GM19324 (cell line): ENCODE measurements around the gene EFCAB6.

Source experiments
- ATAC-seq: cut with Tn5 transposase; IDR thresholded peaks from one replicate; pipeline ENCODE4 v1.9.1; 2021; ENCODE audit warnings: mild to moderate bottlenecking, moderate library complexity; ENCODE audit not compliant: unreplicated experiment, low FRiP score

Gene EFCAB6

DNA sequence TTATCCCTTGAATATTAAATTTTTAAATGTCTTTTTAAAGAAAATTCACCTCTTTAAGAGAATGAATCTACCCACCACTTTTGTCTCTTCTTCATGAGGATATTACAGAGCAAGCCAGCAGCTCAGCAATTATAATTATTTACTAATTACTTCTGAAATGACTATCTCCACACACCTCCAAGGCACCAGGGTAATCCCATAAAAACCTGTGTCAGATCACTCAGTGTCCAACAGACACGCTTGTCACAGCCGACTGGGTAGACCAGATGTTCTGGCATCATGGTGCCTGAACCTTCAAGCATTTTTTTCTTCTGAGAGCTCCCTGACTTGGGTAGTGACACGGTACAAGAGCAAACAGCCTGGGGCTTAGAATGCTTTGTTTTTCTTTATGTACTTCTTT lies 61.4 kb downstream of the EFCAB6 start:
- no peak for ATAC-seq

DNA sequence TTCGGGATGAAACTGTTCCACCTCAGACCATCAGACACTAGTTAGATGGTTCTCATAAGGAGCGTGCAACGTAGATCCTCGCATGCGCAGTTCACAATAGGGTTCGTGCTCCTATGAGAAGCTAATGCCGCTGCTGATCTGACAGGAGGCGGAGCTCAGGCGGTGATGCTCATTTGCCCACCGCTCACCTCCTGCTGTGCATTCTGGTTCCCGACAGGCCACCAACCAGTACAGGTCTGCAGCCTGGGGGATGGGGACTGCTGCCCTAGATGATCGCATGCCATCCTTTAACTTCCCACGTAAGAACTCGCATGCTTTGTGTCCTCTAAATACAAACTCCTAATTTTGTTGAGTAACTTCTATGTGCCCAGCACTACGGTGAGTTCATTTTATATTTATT lies 62.6 kb downstream of the EFCAB6 start:
- no peak for ATAC-seq

DNA sequence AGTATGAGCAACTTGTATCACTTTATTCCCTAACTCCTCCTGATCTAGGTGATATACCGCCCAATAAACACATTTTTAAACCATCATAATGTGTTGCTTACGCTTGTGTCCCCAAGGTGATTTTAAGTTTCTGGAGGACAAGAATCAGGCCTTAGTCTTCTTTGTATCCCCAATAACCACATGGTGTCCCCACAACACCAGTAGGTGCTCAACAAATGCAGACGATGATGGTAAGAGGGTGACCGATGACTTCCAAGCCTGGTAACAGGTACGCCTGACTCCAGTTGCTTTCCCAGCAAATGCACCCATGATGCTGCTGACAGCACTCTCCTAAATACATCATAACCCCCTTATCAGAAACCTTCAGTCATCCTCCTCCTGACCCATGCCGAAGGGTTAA lies 64.2 kb downstream of the EFCAB6 start:
- no peak for ATAC-seq

DNA sequence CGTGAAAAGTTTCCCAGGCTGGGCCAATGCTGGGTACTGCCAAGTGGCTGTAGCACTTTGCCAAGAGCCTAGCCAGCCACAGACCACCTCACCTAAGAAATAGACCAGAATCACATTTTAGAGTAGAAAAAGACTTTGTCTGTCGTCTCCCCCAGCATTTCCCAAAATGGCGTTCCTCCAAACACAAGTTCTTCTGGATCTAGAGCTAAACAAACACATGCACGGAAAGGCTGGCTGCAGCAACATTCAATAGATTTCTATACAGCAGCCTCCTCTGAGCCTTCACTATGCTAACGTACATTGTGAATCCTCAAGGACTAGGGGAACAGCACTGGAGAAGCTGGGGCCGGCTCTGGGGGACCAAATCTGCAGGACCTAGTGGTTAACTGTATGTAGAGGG lies 65.0 kb downstream of the EFCAB6 start:
- ATAC-seq: no peak

DNA sequence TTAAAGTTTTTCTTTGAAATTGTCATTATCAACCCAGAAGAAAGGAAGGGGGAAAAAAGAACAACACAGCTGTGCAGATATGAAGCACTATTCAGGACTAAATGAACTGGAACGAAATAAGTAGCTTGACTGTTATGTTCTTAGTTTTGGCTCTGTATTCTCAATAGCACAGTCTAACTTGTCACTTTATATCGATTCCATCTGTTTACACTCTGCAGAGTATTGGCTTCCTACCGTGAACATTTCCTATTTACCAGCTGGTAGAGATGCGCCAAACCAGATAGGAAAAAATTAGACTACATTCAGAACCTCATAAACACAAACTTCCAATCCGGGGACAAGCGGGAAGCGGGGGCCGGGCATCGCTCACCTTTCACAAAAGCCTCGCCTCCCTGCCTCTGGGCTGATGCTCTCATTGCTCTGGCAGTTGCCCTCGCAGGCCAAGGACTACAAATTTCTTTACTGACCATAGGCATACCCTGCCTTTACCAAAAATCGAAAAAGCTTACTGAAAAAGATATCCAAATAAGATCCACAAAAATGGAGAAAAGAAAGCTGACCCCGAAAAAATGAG lies 66.2 kb downstream of the EFCAB6 start:
- ATAC-seq: no peak

DNA sequence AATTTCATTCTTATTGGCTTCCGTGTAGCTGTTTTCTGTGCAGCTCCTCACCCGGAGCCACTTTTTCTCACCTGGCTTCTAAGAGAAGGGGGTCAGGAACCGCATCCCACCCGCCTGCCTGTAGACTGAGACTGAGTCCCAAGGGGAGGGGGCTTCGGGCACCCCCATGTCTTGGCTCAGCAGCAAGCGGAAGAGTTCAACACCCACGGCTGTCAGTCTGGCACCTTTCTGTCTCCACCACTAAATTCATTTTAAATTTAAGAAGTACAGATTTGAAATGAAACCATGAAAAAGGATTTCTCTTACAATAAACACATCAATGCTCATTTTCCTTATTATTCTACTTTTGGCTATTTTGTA lies 66.7 kb downstream of the EFCAB6 start:
- no peak for ATAC-seq

DNA sequence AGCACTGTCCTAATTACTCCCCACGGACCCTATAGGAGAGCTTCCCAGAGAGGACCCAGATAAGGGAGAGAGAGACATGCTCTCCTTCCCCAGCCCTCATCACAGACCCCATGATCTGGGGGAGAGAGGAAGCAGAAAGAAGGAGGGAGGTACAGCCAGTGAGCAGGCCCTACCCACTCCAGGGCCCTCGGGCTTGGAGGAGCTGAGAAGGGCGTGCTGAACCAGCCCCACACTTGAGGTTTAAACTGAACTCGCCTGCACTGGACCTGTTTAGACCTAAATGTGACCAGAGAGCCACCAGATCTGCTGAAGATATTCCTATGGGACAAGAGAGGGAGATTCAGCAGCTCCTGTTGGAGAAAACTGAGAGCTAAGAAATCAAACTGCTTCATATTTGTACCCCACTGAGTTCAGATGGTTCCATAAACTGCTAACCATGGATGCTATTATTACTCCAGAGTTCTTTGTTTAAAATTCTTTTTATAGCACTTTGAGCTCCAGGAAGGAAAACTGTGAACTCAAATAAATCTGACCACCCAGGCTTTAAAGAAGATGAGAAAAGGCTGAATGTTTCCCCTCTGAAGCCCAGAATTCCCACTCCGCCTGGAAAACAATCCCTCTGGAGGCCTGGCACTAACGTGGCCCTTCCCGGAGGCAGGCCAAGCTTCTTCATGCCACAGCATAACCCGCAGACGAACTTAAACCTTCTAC lies 67.2 kb downstream of the EFCAB6 start:
- no peak for ATAC-seq

DNA sequence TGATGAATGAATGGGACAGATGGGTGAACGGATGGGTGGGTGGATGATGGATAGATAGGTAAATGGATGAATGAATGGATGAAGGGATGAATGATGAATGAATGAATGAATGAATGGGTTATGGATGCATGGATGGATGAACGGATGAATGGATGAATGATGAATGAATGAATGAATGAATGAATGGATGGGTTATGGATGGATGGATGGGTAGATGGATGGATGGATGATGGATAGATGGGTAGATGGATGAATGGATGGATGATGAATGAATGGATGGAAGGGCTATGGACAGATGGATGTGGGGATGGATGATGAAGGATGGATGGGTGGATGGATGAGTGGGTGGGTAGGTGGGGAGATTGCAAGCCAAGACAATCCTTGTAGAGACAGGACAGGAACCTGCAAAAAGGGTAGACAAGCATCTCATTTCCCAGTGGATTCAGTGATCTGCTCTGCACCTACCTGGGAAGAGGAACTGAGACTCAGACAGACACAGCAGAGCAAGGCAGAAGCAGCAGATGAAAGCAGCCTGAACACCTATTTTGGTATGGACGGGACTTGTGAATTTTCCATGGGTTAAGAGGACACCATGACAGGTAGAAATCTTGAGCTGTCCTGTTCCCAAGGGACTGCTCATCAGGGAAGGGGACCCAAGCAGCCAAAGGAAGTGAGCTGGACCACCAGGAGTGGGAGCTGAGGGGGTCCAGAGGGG lies 68.0 kb downstream of the EFCAB6 start:
- ATAC-seq: no peak

DNA sequence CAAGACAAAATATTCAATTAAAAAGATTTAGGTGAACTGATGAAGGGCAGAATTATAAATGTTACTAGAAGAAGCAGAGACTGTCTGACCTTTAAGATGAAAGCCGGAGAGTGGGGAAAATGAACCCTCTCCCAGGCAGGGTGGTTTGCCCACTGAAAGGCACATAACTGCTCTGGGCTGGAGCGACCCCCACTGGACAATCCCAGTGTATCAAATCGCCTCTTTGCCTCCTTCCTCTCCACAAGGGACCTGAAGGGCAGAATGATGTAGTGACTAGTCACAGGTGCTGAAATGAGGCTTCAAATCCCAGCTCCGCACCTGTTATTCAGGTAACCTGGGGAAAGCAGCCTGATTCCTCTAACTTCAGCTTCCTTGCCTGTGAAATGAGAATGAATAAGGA lies 69.0 kb downstream of the EFCAB6 start:
- ATAC-seq: no peak

DNA sequence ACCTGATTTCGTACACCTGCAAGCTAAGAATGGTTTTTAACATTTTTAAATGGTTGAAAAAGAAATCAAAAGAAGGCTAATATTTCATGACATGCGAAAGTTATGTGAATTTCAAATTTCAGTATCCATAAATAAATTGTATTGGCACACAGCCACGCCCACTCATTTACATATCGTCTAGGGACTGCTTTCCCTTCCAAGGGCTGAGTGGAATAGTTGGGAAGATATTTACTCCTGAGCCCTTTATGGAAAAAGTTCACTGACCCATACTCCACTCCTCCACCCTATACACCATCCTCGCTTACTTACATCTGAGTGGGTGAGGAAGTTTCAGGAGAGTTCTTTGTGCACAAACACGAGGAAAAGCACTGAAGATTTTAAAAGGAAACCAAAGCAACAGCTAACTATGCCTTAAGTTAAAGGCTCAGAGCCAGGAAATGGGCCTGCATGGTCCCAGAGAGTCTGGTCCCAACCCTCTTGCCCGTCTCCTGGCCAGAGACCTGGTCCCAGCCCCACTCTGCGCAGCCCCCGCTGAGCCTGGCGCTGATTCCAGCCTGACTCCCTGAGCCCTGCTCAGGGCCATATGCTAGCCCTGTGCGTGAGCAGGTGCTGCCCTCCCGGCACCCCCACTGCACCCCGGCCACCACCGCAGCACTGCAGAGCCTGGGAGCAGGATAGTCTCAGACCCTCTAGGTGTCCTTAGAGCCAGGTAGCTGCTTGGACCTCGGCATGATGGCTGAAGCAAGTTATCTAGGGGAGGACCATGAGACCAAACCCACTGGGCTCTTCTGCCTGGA lies 69.8 kb downstream of the EFCAB6 start:
- no peak for ATAC-seq

DNA sequence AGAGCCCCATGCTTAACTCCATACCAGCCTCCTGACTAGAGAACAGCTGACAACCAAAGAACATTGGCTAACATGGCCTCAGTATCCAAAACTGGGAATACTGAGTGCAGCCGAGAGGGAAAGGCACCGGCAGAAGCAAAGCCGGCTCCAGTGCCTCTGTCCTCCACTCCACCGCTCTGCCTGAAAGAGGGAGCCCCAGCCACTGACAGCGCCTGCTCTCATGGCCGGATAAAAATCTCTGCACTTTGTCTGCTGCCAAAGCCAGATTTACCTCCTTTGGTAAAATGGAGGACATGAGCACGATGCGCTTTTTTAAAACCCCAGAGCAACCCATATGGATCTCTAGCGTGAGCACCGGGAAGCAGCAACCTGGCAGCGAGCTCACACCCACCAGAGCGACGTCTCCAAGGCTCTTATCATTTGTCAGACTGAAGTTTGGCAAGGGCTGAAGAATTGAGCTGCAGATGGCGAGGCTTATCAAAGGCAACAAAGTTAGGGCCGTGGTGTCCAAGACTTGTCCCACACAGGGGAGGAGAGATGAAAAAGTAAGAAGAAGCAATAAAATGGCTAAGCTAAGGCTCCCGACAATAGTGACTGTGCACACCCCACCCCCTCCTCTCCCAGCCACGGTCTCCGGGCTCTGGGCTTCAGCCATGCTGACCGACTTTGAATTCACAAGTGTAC lies 71.4 kb downstream of the EFCAB6 start:
- ATAC-seq: no peak

DNA sequence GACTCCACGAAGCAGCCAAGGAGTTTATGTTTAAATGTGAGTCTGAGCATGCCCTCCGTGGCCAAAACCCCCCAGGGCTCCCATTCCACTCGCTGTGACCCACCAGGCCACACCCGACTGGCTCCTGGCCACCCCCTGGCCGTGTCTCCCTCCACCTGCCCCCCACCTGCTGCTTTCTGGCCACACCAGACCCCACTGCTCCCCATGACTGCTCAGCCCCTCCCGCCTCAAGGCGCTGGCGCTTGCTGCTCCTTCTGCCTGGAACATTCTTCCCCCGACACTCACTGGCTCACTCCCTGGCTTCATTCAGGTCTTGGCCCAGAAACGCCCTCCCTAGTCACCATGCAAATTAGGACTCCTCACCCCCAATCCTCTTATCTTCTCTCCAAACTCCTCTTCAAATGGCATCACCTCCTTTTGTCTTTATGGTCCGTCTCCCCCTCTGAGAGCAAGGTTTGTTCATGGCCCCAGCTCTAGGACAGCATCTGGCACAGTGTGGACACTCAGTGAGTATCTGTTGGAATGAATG lies 72.2 kb downstream of the EFCAB6 start:
- no peak for ATAC-seq

DNA sequence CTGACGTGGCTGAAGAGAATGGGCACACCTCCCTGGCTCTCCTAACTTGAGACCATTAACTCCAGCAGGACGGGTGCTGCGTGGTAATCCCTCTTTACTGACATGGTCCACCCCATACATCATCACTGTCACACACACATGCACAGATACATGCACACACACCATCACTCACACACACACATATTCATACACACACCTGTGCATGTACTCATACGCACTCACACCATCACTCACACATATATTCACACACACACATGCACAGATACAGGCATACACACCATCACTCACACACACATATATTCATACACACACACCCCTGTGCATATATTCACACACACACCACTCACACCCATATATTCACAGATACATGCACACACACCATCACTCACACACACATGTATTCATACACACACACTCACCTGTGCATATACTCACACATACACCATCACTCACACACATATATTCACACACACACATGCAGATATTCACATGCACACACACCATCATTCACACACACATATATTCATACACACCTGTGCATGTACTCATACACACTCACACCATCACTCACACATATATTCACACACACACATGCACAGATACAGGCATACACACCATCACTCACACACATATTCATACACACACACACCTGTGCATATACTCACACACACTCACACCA lies 74.8 kb downstream of the EFCAB6 start:
- ATAC-seq: no peak

DNA sequence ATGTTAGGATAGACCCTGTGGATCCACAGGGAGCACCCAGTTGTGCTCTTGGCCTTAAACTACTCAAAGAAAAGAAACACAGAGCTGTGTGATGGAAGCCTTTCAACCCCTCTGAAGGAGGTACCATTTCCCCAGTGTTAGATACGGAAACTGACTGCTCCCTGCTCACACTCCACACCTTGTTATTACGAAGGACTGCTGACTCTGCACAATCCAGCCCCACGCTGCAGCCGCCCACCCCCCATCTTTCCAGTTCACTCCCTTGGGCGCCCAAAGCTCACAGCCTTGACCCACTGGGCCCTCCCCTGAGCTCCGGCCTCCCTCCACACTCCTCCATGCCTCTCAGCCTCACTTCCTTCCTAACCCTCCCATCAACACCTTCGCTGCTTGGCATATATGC lies 75.5 kb downstream of the EFCAB6 start:
- no peak for ATAC-seq

DNA sequence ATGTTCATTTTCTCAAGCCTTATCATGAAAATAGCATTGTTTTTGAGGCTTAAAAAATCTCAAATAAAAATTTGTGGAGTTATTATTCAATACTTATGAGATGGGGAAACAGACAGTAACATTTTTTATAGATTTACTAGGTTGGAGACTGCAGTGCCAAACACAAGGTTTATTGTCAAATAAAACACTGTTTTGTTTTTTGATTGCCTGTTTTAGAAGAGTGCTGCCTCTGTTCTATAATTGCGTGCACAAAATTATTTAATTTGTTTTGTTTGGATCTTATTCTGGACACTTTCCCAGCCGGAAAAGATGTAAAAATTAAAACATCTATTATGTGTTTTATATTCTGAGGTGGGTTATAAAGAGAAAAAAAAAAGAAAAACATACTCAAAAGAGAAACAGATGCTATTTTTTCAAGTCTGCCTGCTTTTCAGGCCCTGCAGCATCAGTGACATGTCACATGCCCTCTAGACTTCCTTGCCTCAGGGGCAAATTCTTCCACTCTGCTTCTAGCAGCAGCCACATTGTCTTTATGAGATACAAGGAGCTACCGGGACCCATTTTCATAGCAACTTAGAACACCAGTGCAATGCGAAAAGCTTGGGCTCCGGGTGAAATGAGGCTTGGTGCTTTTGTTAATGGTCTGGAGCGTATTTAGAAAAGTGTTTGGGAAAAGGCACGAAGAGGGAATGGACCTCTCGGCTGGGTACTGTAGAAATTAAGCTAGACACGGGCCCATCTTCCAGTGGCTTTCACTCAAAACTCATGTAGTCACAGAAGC lies 77.5 kb downstream of the EFCAB6 start:
- ATAC-seq: no peak

DNA sequence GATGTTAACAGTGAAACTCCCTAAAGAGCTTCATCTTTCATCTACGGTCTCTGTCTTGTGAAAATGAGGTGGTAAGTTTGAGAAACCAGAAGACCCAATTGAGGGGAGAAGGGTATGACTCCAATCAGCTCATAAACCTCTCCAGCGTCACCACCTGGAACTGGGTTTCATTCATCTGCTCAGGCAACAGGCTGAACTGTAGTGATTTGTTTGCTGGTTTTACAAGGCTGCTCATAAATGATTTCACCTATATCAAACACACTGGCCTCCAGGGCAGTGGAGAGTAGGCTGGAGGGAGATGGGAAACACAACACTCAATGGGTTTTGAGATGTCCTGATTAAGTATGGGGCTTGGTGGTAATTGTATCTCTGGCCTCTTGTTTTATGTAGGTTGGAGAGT lies 79.0 kb downstream of the EFCAB6 start:
- ATAC-seq: no peak

DNA sequence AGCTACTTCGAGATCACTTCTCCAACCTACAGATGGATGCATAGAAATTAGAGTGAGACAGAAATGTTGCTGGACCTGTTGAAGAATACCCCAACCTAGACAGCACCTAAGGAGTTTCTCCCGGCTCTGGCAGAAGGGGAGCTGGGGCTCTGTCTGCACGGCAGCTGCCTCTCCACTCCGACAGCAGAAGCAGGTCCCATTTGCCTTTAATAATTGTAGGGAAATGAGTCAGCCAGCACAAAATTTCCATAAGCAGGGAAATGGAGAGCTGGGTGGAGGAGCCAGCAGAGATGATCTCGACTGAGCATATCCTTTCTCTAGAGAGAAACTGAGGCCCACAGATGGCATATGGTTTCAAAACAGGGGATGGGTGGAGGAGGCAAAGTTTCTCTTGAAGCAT lies 80.1 kb downstream of the EFCAB6 start:
- ATAC-seq: no peak

DNA sequence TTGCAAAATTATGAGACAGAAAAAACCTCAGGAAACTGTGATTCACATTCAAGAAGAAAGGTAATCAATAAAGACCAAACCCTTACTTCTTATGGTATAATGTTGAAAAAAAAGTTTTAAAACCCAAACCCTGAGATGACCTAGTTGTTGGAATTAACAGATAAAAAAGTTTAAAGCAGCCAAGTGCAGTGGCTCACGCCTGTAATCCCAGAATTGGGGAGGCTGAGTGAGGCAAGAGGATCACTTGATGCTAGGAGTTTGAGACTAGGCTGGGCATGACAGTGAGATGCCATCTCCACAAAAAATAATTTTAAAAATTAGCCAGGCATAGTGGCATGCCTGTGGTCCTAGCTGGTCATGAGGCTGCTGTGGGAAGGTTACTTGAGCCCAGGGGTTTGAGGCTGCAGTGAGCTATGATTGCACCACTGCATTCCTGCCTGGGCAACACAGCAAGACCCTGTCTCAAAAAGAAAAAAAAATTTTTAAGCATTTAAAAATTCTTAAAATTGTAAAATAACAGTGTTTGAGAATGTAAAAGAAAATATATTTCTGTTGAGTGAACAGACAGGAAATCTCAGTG lies 85.1 kb downstream of the EFCAB6 start:
- no peak for ATAC-seq

DNA sequence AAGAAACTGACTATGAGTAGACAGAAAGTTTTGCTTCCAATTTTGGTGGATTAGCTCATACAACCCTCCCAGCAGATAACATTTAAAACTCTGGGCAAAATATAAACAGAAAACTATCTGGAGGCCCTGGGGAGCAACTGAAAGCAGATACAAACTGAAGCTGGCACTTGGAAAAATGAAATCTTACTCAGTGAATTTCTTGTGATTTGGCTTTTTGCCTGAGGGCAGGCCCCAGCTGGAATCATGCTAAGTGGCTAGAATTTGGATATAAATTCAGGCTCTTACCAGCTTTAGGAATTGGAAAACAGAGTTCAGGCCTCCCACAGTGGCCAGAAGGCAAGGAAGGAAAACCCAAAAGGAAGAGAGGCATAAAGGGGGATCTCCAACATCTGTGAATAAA lies 85.8 kb downstream of the EFCAB6 start:
- no peak for ATAC-seq
